Heart left ventricle (tissue), 16 donors: Measurements from ENCODE around the gene PRKN. TPM values are rescaled to one million over a fixed set of nuclear protein-coding genes. Genes with fewer than 3 reads are reported as not detected.
A peak's percentile ranks its signal among the peaks of the same experiment; 100 is the strongest.

ENCODE experiments used
- ATAC-seq, 4 donors: fragments of 200-7000 bp; cut with Tn5 transposase; one replicate each; pipeline ENCODE4 v1.9.1; 2020 to 2022; ENCODE audit warnings: moderate library complexity in 4 of 4, mild to moderate bottlenecking in 3 of 4, moderate number of reproducible peaks in 1 of 4
- DNase-seq, 5 donors: peaks; one replicate each; pipeline ENCODE4 v3.0.0-alpha.2; 2020
- H3K27ac ChIP-seq, 12 donors: fragments of 200-600 bp; sonication (generic) in 4 of 12; one replicate each; pipeline versions ENCODE4 v1.5.0 to v1.8.0; 2016 to 2022; ENCODE audit warnings: mild to moderate bottlenecking in 2 of 12
- H3K27me3 ChIP-seq, 9 donors: fragments of 200-600 bp; sonication (generic) in 2 of 9; one replicate each; pipeline versions ENCODE4 v1.5.1 to v1.8.0; 2016 to 2022; ENCODE audit warnings: mild to moderate bottlenecking in 3 of 9
- H3K36me3 ChIP-seq, 9 donors: fragments of 200-600 bp; sonication (generic) in 2 of 9; one replicate each; pipeline versions ENCODE4 v1.5.0 to v1.8.0; 2018 to 2022; ENCODE audit warnings: mild to moderate bottlenecking in 2 of 9
- H3K4me1 ChIP-seq, 12 donors: fragments of 200-600 bp; sonication (generic) in 4 of 12; one replicate each; pipeline versions ENCODE4 v1.5.0 to v1.8.0; 2016 to 2022; ENCODE audit warnings: mild to moderate bottlenecking in 3 of 12
- H3K4me3 ChIP-seq, 12 donors: fragments of 200-600 bp; sonication (generic) in 4 of 12; one replicate each; pipeline versions ENCODE4 v1.5.0 to v1.8.0; 2017 to 2022; ENCODE audit warnings: mild to moderate bottlenecking in 9 of 12, moderate library complexity in 4 of 12
- H3K9me3 ChIP-seq, 12 donors: fragments of 200-600 bp; sonication (generic) in 4 of 12; one replicate each; pipeline versions ENCODE4 v1.5.0 to v1.8.0; 2016 to 2022; ENCODE audit warnings: mild to moderate bottlenecking in 1 of 12
- CTCF ChIP-seq, 12 donors: fragments of 200-600 bp; sonication (generic) in 4 of 12; IDR thresholded peaks; one replicate each; pipeline versions ENCODE4 v1.5.0 to v1.8.0; 2018 to 2022; ENCODE audit warnings: antibody characterized with exemption in 12 of 12, mild to moderate bottlenecking in 5 of 12
- POLR2A ChIP-seq, 2 donors: fragments of 450-650 bp; IDR thresholded peaks; one replicate each; pipeline ENCODE4 v1.6.1; 2017; ENCODE audit warnings: antibody characterized with exemption in 2 of 2, mild to moderate bottlenecking in 2 of 2, moderate library complexity in 2 of 2
- WGBS, 4 donors: extraction: QIAGEN DNeasy Blood & Tissue Kit in 2 of 4; methylation state at CpG; one replicate each; pipeline versions ENCODE4 v1.1.5 to v1.1.7; 2013 to 2018; 5-methylcytosine and 5-hydroxymethylcytosine counted together
- intact Hi-C, 10 donors: fragments of 100-400 bp; cut with DNase I; formaldehyde crosslinking; loops; one replicate each; pipeline versions ENCODE4 v1.11.1 to v1.14.2; 2022
- polyA plus RNA-seq, 2 donors: library from polyadenylated mRNA; stranded (reverse); fragments of 200-250 nt; gene quantifications; one replicate each; pipeline ENCODE4 v1.2.3, GENCODE V29; 2013
- total RNA-seq, 9 donors: library from RNA; depleted of rRNA in 2 of 9; stranded (reverse); fragments of >200 nt in 2 of 9; fragmentation: NEBNext Ultra II Directional in 3 of 9; extraction: Animal tissue kit (Norgen Biotek cat#: 25700) in 3 of 9; gene quantifications; one replicate each; pipeline versions ENCODE4 v1.1.0 to v1.2.4, GENCODE V29; 2016 to 2023
- donor health status: ischemic (EF 13 %, LVEDD 7.1; RV severe dilation, severe dysfunction).
- donor health status: healthy with polysubstance abuse.
- donor health status: DM: no; HTN: yes; CAD: no.
- donor health status: DM: no; HTN: no; CAD: no.
- donor health status: ischemic (EF 25% LVEDD 6.9; RV normal size, moderate dysfunction).
- donor health status: ischemic (EF 25% LVEDD 5.7; RV mildly dilated, moderate dysfunction).
- donor health status: healthy.
- donor health status: DM: yes; HTN: yes; CAD: no.
- donor health status: ischemic (EF 35%, LVEDD 5.7; RV mildly dilated, moderate dysfunction).
- donor health status: nonischemic (EF 11% LVEDD 7.7; RV severe dilation, severe dysfunction).
- donor health status: DM: yes; HTN: yes; CAD: no.
- donor health status: PGD.
- donor health status: ischemic (EF 29% LVEDD 5.4; RV normal size, mild dysfunction).
- donor health status: nonischemic (EF 23%, LVEDD 6.1; RV moderate dilation, normal function).

PRKN gene
- total and polyA plus RNA-seq, 11 donors: 3.4 to 32.5 (median 21.2) TPM

GRCh38 chr6:162541019-162541601 lies 186.5 kb downstream of the PRKN start:
- Histone ChIP-seq H3K9me3 (no peaks in the 10 kb centered on the region), H3K27ac (no peak overlapping the region), H3K36me3 (no peaks in the 10 kb centered on the region), H3K4me1 (peaks cover 0 to 18% (median 7%) of the 10 kb centered on the region in 12 donors), H3K4me3 (no peak overlapping the region), H3K27me3 (no peaks in the 10 kb centered on the region)
- peak; percentile 32 to 54 (median 47) for ATAC-seq
- intact Hi-C loops: no loop called here
- no peak for DNase-seq
- TF ChIP-seq POLR2A (IDR thresholded peaks at IDR 0.05): no peak
- TF ChIP-seq CTCF (IDR thresholded peaks at IDR 0.05): no peak
- 67 to 88% (median 73%) methylated on average over 4 of the region's 4 CpGs for WGBS, 4 donors

GRCh38 chr6:162539321-162539720 lies 188.2 kb downstream of the PRKN start:
- H3K9me3 ChIP-seq: no peaks in the 10 kb centered on the region
- DNase-seq: no peak
- intact Hi-C loops: loop anchor here in 2 of 10 donors (5.0 to 10.0 kb wide), 2 partner anchors 185 to 188 kb away; partner anchors contain the start of genes PACRG (in 2 of the 2) and PRKN (in 2 of the 2)
- no peaks in the 10 kb centered on the region for H3K27me3 ChIP-seq
- H3K4me1 ChIP-seq: peaks cover 0 to 18% (median 7%) of the 10 kb centered on the region in 12 donors
- H3K36me3 ChIP-seq: no peaks in the 10 kb centered on the region
- H3K4me3 ChIP-seq: no peak overlapping the region
- TF ChIP-seq CTCF (IDR thresholded peaks at IDR 0.05): no peak
- peak overlapping the region in 5 of 12 donors; percentile 11 to 75 (median 64) for H3K27ac ChIP-seq
- WGBS, 4 donors: 66 to 78% (median 69%) methylated on average over 3 of the region's 3 CpGs
- no peak for ATAC-seq

GRCh38 chr6:162538643-162539064 lies 188.9 kb downstream of the PRKN start:
- WGBS, 4 donors: 14 to 19% (median 15%) methylated on average over 8 of the region's 8 CpGs
- Histone ChIP-seq H3K4me1 (peaks cover 0 to 18% (median 7%) of the 10 kb centered on the region in 12 donors), H3K27me3 (no peaks in the 10 kb centered on the region), H3K27ac (peak overlapping the region in 9 of 12 donors; percentile 14 to 75 (median 38)), H3K36me3 (no peaks in the 10 kb centered on the region), H3K4me3 (peak overlapping the region in 1 of 12 donors; percentile 6), H3K9me3 (no peaks in the 10 kb centered on the region)
- TF ChIP-seq POLR2A (IDR thresholded peaks at IDR 0.05) (no peak), CTCF (IDR thresholded peaks at IDR 0.05) (no peak)
- ATAC-seq (peak; percentile 77 to 89 (median 86)), DNase-seq (peak; percentile 74 to 88 (median 79))
- intact Hi-C loops: loop anchor here in 2 of 10 donors (5.0 to 10.0 kb wide), 2 partner anchors 186 to 189 kb away; partner anchors contain the start of genes PACRG (in 2 of the 2) and PRKN (in 2 of the 2)

GRCh38 chr6:162533009-162533400 lies 194.6 kb downstream of the PRKN start:
- intact Hi-C loops: loop anchor here in 1 of 10 donors (10.0 kb wide), 1 partner anchor 192 kb away; the partner anchor contains the start of genes PACRG and PRKN
- WGBS, 4 donors: 67 to 84% (median 75%) methylated on average over 6 of the region's 6 CpGs
- TF ChIP-seq CTCF (IDR thresholded peaks at IDR 0.05) (no peak), POLR2A (IDR thresholded peaks at IDR 0.05) (no peak)
- H3K9me3 ChIP-seq: no peaks in the 10 kb centered on the region
- H3K27ac ChIP-seq: peak overlapping the region in 3 of 12 donors; percentile 1 to 24 (median 24)
- H3K4me3 ChIP-seq: no peak overlapping the region
- ATAC-seq (peak in 2 of 4 donors; percentile 22 to 50), DNase-seq (no peak)
- H3K36me3 ChIP-seq: no peaks in the 10 kb centered on the region
- H3K27me3 ChIP-seq: no peaks in the 10 kb centered on the region
- peaks cover 0 to 15% (median 4%) of the 10 kb centered on the region in 12 donors for H3K4me1 ChIP-seq
